ELR (cell line): ENCODE data around the gene SPG7.

Experiments
- DNase-seq: peaks from one replicate; pipeline ENCODE4 v3.0.0-alpha.2; 2015; ENCODE audit warnings: low read depth

The SPG7 gene

GRCh38 chr16:89485701-89486246, 22.4 kb upstream of the SPG7 start:
- no peak for DNase-seq

GRCh38 chr16:89489040-89489897, 18.9 kb upstream of the SPG7 start:
- peak; percentile 94 for DNase-seq

- DNase-seq = no peak
Observed at GRCh38 chr16:89489898-89490438, 18.2 kb upstream of the SPG7 start.

- peak; percentile 100 for DNase-seq
Observed at GRCh38 chr16:89490439-89491237, 17.6 kb upstream of the SPG7 start, which contains the start of gene ANKRD11. Gene ANKRD11, minus strand, starts transcription at chr16:89490561. Its CDS starts 173,542 bp downstream, at chr16:89317019.

GRCh38 chr16:89491238-89491869, 16.8 kb upstream of the SPG7 start:
- peak; percentile 70 for DNase-seq

- DNase-seq = no peak
Observed at GRCh38 chr16:89491974-89492687, 16.1 kb upstream of the SPG7 start.

- DNase-seq = no peak
Observed at GRCh38 chr16:89493776-89494175, 14.4 kb upstream of the SPG7 start.

- DNase-seq = peak; percentile 76
Observed at GRCh38 chr16:89495121-89495520, 13.1 kb upstream of the SPG7 start.

GRCh38 chr16:89498839-89499238, 9.4 kb upstream of the SPG7 start:
- no peak for DNase-seq

GRCh38 chr16:89499767-89500166, 8.4 kb upstream of the SPG7 start:
- DNase-seq = no peak

- DNase-seq = peak; percentile 27
Observed at GRCh38 chr16:89502081-89502843, 5.9 kb upstream of the SPG7 start.

GRCh38 chr16:89504091-89504490, 4.1 kb upstream of the SPG7 start:
- no peak for DNase-seq

- DNase-seq = peak; percentile 99
Observed at GRCh38 chr16:89505204-89506112, 2.7 kb upstream of the SPG7 start.

GRCh38 chr16:89506113-89506504, 2.1 kb upstream of the SPG7 start:
- DNase-seq = no peak

GRCh38 chr16:89506791-89507191, 1.4 kb upstream of the SPG7 start:
- peak; percentile 51 for DNase-seq

- no peak for DNase-seq
Observed at GRCh38 chr16:89507214-89507833, 879 bp upstream of the SPG7 start.

- DNase-seq = no peak
Observed at GRCh38 chr16:89510526-89510925, 2.3 kb downstream of the SPG7 start.

- no peak for DNase-seq
Observed at GRCh38 chr16:89511374-89511773, 3.2 kb downstream of the SPG7 start.

- no peak for DNase-seq
Observed at GRCh38 chr16:89512453-89512852, 4.2 kb downstream of the SPG7 start.
